Lower leg skin (tissue), 4 donors: ENCODE results near the gene USP10. TPM values are rescaled to one million over a fixed set of nuclear protein-coding genes. Genes with fewer than 3 reads are reported as not detected.

Source experiments
- DNase-seq, 2 donors: peaks; one replicate each; pipeline ENCODE4 v3.0.0-alpha.2; 2019; ENCODE audit warnings: low spot score in 2 of 2
- H3K4me3 ChIP-seq: fragments of 200-600 bp; sonication (generic); 2 replicates; pipeline ENCODE4 v1.5.1; 2017; ENCODE audit warnings: mild to moderate bottlenecking, low read depth; ENCODE audit not compliant: poor library complexity, severe bottlenecking
- POLR2A ChIP-seq, 2 donors: fragments of 450-650 bp; IDR thresholded peaks; one replicate each; pipeline ENCODE4 v1.6.1; 2016 to 2017; ENCODE audit warnings: antibody characterized with exemption in 2 of 2, mild to moderate bottlenecking in 1 of 2, moderate library complexity in 1 of 2
- WGBS, 2 donors: methylation state at CpG; one replicate each; pipeline ENCODE4 v1.1.5; 2018; 5-methylcytosine and 5-hydroxymethylcytosine counted together
- intact Hi-C: fragments of 100-400 bp; cut with DNase I; formaldehyde crosslinking; loops from one replicate; pipeline ENCODE4 v1.15.0; 2023; ENCODE audit warnings: low total_unique reads
- total RNA-seq, 4 donors: library from RNA; depleted of rRNA; stranded (reverse); fragments of >200 nt; gene quantifications; one replicate each; pipeline ENCODE4 v1.1.0, GENCODE V29; 2016
- TF ChIP-seq, protein P1 (sequence below), 3 donors: fragments of 450-650 bp; IDR thresholded peaks; one replicate each; pipeline ENCODE4 v1.5.1; 2016; ENCODE audit warnings: antibody characterized with exemption in 3 of 3, mild to moderate bottlenecking in 3 of 3, moderate library complexity in 2 of 3

Gene USP10
- total RNA-seq, 4 donors from 2014 or later = 54.3 to 69.0 (median 60.7) TPM

DNA sequence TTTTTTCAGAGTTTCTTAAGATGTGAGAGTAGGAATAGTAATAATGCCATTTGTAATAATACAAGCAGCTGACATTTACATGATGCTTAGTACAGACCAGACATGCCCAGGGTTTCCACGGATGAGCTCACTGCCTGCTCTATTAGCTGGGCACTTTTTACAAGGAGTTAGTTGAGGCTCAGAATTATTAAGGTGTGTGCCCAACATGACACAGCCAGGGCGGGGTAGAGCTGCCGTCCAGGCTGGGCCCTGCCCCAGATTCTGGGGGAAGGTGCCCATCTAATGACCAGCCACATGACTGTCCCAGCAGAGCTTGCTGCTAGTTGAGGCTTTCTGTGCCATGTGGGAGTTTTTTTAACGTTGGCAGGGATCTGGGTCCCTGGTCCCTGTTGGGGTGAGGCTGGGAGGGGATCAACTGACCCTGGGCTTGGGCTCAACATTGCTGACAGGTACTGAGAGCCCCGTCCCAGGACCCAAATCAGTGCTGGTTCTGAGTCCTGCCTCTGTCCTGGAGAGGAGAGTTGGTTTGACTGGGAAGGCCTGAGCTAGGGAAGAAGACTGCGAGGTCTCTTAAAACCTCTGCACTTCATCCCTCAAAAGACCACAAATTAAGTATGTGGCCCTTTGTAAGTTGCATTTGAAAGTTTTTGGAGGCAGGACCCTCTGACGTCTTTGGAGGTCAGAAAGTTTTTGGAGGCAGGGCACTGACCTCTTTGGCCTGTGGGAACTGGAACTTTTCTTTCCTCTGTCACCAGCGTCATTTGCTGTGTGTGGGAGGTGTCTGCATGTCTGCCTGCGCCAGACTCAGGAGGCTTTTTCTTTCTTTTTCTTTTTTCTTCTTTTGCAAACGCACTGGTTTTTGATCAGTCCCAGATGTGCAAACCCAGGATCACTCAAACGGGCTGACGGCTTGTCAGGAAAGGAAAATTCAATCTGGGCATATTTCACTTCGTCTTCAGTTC is 122.2 kb downstream of the USP10 start:
- H3K4me3 ChIP-seq = no peak overlapping the region
- intact Hi-C loops = no loop called here
- no peak for TF ChIP-seq POLR2A (IDR thresholded peaks at IDR 0.05)
- TF ChIP-seq, protein P1, sequence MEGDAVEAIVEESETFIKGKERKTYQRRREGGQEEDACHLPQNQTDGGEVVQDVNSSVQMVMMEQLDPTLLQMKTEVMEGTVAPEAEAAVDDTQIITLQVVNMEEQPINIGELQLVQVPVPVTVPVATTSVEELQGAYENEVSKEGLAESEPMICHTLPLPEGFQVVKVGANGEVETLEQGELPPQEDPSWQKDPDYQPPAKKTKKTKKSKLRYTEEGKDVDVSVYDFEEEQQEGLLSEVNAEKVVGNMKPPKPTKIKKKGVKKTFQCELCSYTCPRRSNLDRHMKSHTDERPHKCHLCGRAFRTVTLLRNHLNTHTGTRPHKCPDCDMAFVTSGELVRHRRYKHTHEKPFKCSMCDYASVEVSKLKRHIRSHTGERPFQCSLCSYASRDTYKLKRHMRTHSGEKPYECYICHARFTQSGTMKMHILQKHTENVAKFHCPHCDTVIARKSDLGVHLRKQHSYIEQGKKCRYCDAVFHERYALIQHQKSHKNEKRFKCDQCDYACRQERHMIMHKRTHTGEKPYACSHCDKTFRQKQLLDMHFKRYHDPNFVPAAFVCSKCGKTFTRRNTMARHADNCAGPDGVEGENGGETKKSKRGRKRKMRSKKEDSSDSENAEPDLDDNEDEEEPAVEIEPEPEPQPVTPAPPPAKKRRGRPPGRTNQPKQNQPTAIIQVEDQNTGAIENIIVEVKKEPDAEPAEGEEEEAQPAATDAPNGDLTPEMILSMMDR (IDR thresholded peaks at IDR 0.05) = no peak
- 50 to 58% methylated on average over 13 of the region's 13 CpGs for WGBS, 2 donors
- no peak for DNase-seq

DNA sequence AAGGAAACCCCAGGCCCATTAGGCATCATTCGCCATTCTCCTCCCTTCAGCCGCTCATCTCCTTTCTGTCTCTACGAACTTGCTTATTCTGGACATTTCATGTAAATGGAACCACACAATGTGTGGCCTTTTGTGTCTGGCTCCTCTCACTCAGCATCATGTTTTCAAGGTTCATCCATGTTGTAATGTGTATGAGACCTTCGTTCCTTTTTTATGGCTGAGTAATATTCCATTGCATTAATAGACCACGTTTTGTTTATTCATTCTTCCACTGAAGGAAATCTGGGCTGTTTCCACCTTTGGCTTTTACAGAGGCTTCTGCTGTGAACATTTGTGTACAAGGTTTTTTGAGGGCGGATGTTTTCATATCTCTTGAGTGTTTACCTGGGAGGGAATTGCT is 123.2 kb downstream of the USP10 start:
- intact Hi-C loops = no loop called here
- WGBS, 2 donors = 88 to 96% methylated on average over 6 of the region's 6 CpGs
- H3K4me3 ChIP-seq = no peak overlapping the region
- DNase-seq = no peak
- no peak for TF ChIP-seq POLR2A (IDR thresholded peaks at IDR 0.05)
- TF ChIP-seq, protein P1 (IDR thresholded peaks at IDR 0.05) = no peak

DNA sequence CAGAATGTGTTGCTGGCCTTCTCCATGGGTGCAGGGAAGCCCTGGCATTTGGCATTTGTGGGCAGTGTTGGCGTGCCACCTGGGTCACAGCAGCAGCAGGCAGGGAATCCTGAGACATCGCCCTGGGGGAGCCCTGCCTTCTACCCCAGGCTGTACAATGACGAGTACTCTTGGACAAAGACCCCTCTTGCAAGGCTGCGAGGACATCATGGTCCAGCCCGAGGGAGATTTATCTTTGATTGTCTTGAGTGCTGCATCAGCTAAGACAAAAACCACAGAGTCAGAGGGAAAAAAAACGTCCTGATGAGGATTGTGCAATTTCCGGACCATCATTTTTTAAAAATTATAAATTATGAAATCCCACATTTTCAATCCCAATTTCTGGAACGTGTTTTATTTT is 123.7 kb downstream of the USP10 start:
- WGBS, 2 donors = 54 to 67% methylated on average over 8 of the region's 8 CpGs

DNA sequence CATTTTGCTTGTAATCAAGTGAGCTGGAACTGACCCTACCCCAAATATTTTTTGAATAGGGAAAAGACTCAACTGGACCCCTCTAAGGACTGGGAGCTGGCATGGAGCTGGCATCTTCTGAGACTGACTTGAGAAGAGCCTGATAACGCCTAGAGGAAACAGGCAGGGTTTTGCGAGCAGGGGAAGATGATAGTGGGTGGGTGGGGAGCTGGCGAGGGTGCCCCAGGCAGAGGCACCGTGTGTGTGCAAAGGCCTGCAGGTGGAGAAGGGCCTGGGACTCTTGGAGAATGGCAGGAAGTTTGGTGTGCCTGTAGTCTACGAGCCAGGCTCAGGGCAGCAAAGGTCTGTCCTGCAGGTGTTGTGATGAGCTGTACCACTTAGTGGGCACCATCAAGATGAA is 124.1 kb downstream of the USP10 start:
- intact Hi-C loops = no loop called here
- WGBS, 2 donors = 49 to 70% methylated on average over 5 of the region's 5 CpGs
- DNase-seq = no peak
- H3K4me3 ChIP-seq = no peak overlapping the region
- TF ChIP-seq, protein P1 (IDR thresholded peaks at IDR 0.05) = no peak
- TF ChIP-seq POLR2A (IDR thresholded peaks at IDR 0.05) = no peak

More for the DNA sequence above, 123.7 kb downstream of the USP10 start:
- intact Hi-C loops = no loop called here
- TF ChIP-seq, protein P1 (IDR thresholded peaks at IDR 0.05) = no peak
- no peak for TF ChIP-seq POLR2A (IDR thresholded peaks at IDR 0.05)
- no peak overlapping the region for H3K4me3 ChIP-seq
- no peak for DNase-seq

DNA sequence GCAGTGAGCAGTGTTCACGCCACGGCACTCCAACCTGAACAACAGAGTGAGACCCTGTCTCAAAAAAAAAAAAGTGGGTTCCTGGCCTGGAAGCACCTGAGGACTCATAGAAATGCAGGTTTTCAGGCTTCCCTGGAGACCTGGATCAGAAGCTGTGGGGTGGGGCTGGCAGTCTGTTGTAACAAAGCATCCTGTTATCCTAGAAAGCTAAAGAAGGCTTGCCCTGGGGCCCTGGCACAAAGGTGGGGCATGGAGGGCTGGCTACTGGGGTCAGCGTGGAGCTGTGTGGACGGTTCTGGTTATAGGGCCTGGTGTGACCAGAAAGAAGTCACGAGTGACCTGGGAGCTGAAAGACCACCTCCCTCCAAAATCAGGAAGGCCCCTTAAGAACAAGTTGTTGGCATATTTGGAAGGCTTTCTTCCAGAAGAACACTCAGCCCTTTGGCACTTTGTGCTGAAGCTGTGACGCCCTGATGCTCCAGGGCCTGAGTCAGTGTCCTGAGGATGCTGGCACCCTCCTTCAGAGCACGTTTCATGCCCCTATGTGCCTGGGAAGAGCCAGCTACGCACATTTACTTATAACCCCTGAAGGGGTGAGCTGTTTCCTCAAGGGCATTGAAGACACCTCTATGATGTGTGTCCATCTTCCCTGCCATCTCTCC is 126.2 kb downstream of the USP10 start:
- intact Hi-C loops = no loop called here
- H3K4me3 ChIP-seq = no peak overlapping the region
- DNase-seq = no peak
- WGBS, 2 donors = 68 to 70% methylated on average over 8 of the region's 8 CpGs
- TF ChIP-seq, protein P1 (IDR thresholded peaks at IDR 0.05) = no peak
- no peak for TF ChIP-seq POLR2A (IDR thresholded peaks at IDR 0.05)
